GM23248 (cell line): ENCODE results near the gene HCCS. TPM values are rescaled to one million over a fixed set of nuclear protein-coding genes. Genes with fewer than 3 reads are reported as not detected.
A peak's percentile ranks its signal among the peaks of the same experiment; 100 is the strongest.

Experiments used
- DNase-seq: peaks from one replicate; pipeline ENCODE4 v3.0.0-alpha.2; 2015
- H2AFZ ChIP-seq: fragments of 200-600 bp; sonication (generic); 2 replicates; pipeline ENCODE4 v1.6.1; 2016; ENCODE audit warnings: antibody characterized with exemption
- H3F3A ChIP-seq: fragments of 200-600 bp; sonication (generic); 2 replicates; pipeline ENCODE4 v1.6.1; 2016; ENCODE audit warnings: mild to moderate bottlenecking, antibody characterized with exemption, mixed run types; ENCODE audit not compliant: insufficient read depth
- H3K27ac ChIP-seq: fragments of 200-600 bp; sonication (generic); 2 replicates; pipeline ENCODE4 v1.5.1; 2016; ENCODE audit warnings: mild to moderate bottlenecking
- H3K27me3 ChIP-seq: fragments of 200-600 bp; sonication (generic); replicated peaks from 2 replicates; pipeline ENCODE4 v1.6.1; 2016; ENCODE audit warnings: mild to moderate bottlenecking; ENCODE audit not compliant: insufficient read depth
- H3K36me3 ChIP-seq: fragments of 200-600 bp; sonication (generic); 2 replicates; pipeline ENCODE4 v1.6.1; 2016; ENCODE audit warnings: low read depth, mild to moderate bottlenecking
- H3K4me1 ChIP-seq: fragments of 200-600 bp; sonication (generic); 2 replicates; pipeline ENCODE4 v1.6.1; 2016; ENCODE audit warnings: mild to moderate bottlenecking; ENCODE audit not compliant: insufficient read depth
- H3K4me2 ChIP-seq: fragments of 200-600 bp; sonication (generic); one replicate; pipeline ENCODE4 v1.6.1; 2016; ENCODE audit warnings: mild to moderate bottlenecking; ENCODE audit not compliant: unreplicated experiment
- H3K4me3 ChIP-seq: fragments of 200-600 bp; sonication (generic); 2 replicates; pipeline ENCODE4 v1.5.1; 2016; ENCODE audit warnings: mild to moderate bottlenecking
- H3K79me2 ChIP-seq: fragments of 200-600 bp; sonication (generic); 2 replicates; pipeline ENCODE4 v1.6.1; 2016; ENCODE audit warnings: mild to moderate bottlenecking; ENCODE audit not compliant: insufficient read depth
- H3K9ac ChIP-seq: fragments of 200-600 bp; sonication (generic); 2 replicates; pipeline ENCODE4 v1.6.1; 2016; ENCODE audit warnings: mild to moderate bottlenecking
- H3K9me2 ChIP-seq: fragments of 200-600 bp; sonication (generic); 2 replicates; pipeline ENCODE4 v1.6.1; 2016; ENCODE audit warnings: mixed run types, mild to moderate bottlenecking, moderate library complexity; ENCODE audit not compliant: insufficient read depth
- H3K9me3 ChIP-seq: fragments of 200-600 bp; sonication (generic); one replicate; pipeline ENCODE4 v1.6.1; 2017; ENCODE audit warnings: low read depth
- H4K20me1 ChIP-seq: fragments of 200-600 bp; sonication (generic); 2 replicates; pipeline ENCODE4 v1.6.0; 2016; ENCODE audit not compliant: insufficient read depth
- EZH2 ChIP-seq: fragments of 200-600 bp; sonication (generic); IDR thresholded peaks from 2 replicates; pipeline ENCODE4 v1.6.1; 2018; ENCODE audit warnings: antibody characterized with exemption, mild to moderate bottlenecking; ENCODE audit not compliant: insufficient read depth, poor library complexity, severe bottlenecking
- EZH2phosphoT487 ChIP-seq: fragments of 200-600 bp; sonication (generic); IDR thresholded peaks from 2 replicates; pipeline ENCODE4 v1.6.1; 2018; ENCODE audit warnings: antibody characterized with exemption, moderate library complexity, mild to moderate bottlenecking, low read depth; ENCODE audit not compliant: insufficient read depth
- WGBS, 2 experiments: methylation state at CpG; one replicate each; pipeline ENCODE4 v1.1.6; 2015 to 2017; ENCODE audit warnings: low lambda C conversion rate in 2 of 2, low coverage in 1 of 2; ENCODE audit errors: missing lambda C conversion rate in 2 of 2; 5-methylcytosine and 5-hydroxymethylcytosine counted together
- in situ Hi-C: fragments of 300-500 bp; cut with MboI; formaldehyde crosslinking; loops from 2 replicates; pipeline ENCODE4 v1.15.0; 2020
- polyA plus RNA-seq: library from polyadenylated mRNA; unstranded; fragments of >200 nt; fragmentation: Nextera tagmentation; extraction: Ambion mirVana; gene quantifications from 2 replicates; pipeline ENCODE4 v1.2.1, GENCODE V29; 2016
- total RNA-seq: library from RNA; depleted of rRNA; stranded (reverse); fragments of >200 nt; shearing (Covaris generic); gene quantifications from 2 replicates; pipeline ENCODE4 v1.2.3, GENCODE V29; 2014

HCCS gene
- total and polyA plus RNA-seq, 2 experiments from 2014 or later, result 25.4 to 49.8 TPM

DNA sequence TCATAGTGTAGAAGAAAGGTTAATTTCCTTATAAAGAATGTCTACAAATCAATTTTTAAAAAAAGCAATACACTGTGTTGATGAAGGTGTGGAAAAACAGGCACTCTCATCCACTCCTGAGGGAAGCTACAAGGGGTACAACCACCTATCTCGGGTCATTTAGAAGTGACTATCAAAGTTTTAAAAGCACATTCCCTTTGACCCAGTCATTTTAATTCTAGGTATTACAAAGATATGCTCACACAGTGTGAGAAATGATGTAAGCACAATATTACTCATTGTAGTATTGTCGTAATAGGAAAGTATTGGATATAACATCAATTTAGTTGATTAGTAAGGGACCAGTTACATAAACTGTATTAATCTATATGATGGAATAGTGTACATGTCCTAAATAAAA is 7.4 kb upstream of the HCCS start:
- TF ChIP-seq EZH2phosphoT487 (no peak), EZH2 (no peak)
- WGBS, 2 experiments, result 38 to 53% methylated on average over 2 of the region's 2 CpGs
- Histone ChIP-seq H3K27me3 (no peaks in the 10 kb centered on the region), H3K27ac (no peak overlapping the region), H3K4me1 (peaks cover 6% of the 10 kb centered on the region), H3K36me3 (no peaks in the 10 kb centered on the region), H2AFZ (no peak overlapping the region), H3K4me3 (no peak overlapping the region), H3F3A (no peaks in the 10 kb centered on the region), H3K4me2 (no peak overlapping the region), H3K9me2 (no peaks in the 10 kb centered on the region), H3K79me2 (no peaks in the 10 kb centered on the region), H3K9me3 (no peaks in the 10 kb centered on the region), H3K9ac (no peak overlapping the region), H4K20me1 (no peaks in the 10 kb centered on the region)
- peak; percentile 10 for DNase-seq
- in situ Hi-C loops, result no loop called here

DNA sequence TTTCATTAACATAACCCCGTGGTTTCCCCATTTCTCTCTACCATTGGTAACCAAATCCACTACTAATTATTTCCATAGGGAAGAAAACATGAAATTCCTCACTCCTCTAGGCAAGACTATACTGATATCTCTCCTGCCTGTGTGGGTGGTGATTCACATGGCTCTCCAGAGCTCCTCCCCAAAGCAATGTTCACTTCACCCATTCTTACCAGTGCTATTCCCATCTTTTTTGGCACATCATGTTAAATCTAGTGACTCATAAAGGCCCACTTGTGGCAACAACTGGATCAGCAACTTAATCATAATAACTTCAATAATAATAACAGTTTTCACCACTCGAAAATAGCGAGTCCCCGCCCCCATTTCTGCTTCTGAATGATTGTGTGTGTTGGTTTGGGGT is 6.1 kb upstream of the HCCS start:
- no peak overlapping the region for H3K4me2 ChIP-seq
- no peaks in the 10 kb centered on the region for H3K9me2 ChIP-seq
- H3K36me3 ChIP-seq, result no peaks in the 10 kb centered on the region
- no peaks in the 10 kb centered on the region for H4K20me1 ChIP-seq
- no peaks in the 10 kb centered on the region for H3F3A ChIP-seq
- no peak overlapping the region for H3K4me3 ChIP-seq
- in situ Hi-C loops, result no loop called here
- H3K9ac ChIP-seq, result no peak overlapping the region
- WGBS, 2 experiments, result 86 to 97% methylated on average over 2 to 4 of the region's 4 CpGs
- TF ChIP-seq EZH2, result no peak
- TF ChIP-seq EZH2phosphoT487, result no peak
- H3K27ac ChIP-seq, result no peak overlapping the region
- H3K27me3 ChIP-seq, result no peaks in the 10 kb centered on the region
- DNase-seq, result peak; percentile 46
- no peaks in the 10 kb centered on the region for H3K9me3 ChIP-seq
- H2AFZ ChIP-seq, result no peak overlapping the region
- no peaks in the 10 kb centered on the region for H3K79me2 ChIP-seq
- peaks cover 6% of the 10 kb centered on the region for H3K4me1 ChIP-seq

DNA sequence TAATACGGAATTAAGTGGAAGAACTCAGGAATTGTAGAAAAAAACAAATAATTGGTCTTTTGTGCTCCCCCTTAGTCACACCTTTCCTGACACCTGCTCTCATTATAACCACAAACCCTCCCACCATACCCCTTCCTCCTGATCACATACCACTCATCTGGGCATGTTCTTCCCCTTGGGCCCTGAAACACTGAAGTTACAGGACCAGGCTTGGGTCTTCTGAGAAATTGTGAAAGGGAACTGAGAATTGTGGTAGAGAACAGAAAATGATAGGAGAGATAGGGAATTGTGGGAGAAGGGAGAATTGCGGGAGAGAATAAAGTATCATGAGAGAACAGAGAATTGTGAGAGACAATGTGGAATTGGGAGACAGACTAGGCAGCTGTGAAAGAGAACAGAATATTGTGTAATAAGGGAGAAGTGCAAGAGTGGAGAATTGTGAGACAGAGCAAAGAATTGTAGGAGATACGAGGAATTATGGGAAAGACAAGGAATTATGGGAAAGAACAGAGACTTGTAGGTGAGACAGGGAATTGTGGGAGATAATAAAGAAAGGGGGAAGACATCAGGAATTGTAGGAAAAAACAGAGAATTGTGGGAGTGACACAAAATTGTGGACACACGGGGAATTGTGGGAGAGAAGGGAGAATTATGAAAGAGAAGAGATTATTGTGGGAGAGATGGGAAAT is 2.7 kb upstream of the HCCS start:
- H3K9me2 ChIP-seq, result no peaks in the 10 kb centered on the region
- H3K4me2 ChIP-seq, result no peak overlapping the region
- no peak for DNase-seq
- H4K20me1 ChIP-seq, result no peaks in the 10 kb centered on the region
- in situ Hi-C loops, result no loop called here
- peaks cover 10% of the 10 kb centered on the region for H3K4me1 ChIP-seq
- no peak overlapping the region for H3K9ac ChIP-seq
- peaks cover 22% of the 10 kb centered on the region for H3K79me2 ChIP-seq
- no peak overlapping the region for H3K27ac ChIP-seq
- no peaks in the 10 kb centered on the region for H3K36me3 ChIP-seq
- 0 out of 2 replicates have a peak, but pooled peaks cover 3% of the 10 kb centered on the region for H3F3A ChIP-seq
- no peak for TF ChIP-seq EZH2
- no peak for TF ChIP-seq EZH2phosphoT487
- WGBS, 2 experiments, result 95 to 99% methylated on average over 3 to 4 of the region's 4 CpGs
- no peaks in the 10 kb centered on the region for H3K27me3 ChIP-seq
- no peaks in the 10 kb centered on the region for H3K9me3 ChIP-seq
- no peak overlapping the region for H3K4me3 ChIP-seq
- no peak overlapping the region for H2AFZ ChIP-seq

DNA sequence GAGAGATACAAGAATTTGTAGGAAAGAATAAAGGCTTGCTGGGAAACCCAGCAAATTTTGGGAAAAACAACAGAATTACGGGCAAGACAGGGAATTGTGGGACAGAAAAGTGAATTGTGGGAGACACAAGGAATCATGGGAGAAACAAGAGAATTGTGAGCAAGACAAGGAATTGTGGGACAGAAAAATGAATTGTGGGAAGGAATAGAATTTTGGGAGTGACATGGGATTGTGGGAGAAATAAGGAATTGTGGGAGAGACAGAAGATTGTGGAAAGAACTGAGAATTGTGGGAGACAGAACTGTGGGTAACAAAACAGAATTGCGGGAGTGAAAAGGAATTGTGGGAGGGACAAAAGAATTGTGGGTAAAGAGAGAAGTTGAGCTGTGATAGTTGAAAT is 1.2 kb upstream of the HCCS start:
- in situ Hi-C loops, result no loop called here
- Histone ChIP-seq H3K4me3 (no peak overlapping the region), H3K9me2 (no peaks in the 10 kb centered on the region), H3K36me3 (no peaks in the 10 kb centered on the region), H3F3A (0 out of 2 replicates have a peak, but pooled peaks cover 4% of the 10 kb centered on the region), H3K27me3 (no peaks in the 10 kb centered on the region), H3K27ac (no peak overlapping the region), H3K9ac (no peak overlapping the region), H2AFZ (no peak overlapping the region), H3K4me1 (peaks cover 16% of the 10 kb centered on the region), H3K9me3 (no peaks in the 10 kb centered on the region), H3K79me2 (peaks cover 31% of the 10 kb centered on the region), H3K4me2 (no peak overlapping the region), H4K20me1 (no peaks in the 10 kb centered on the region)
- WGBS, 2 experiments, result 100% methylated on average over 2 of the region's 2 CpGs
- TF ChIP-seq EZH2phosphoT487, result no peak
- TF ChIP-seq EZH2, result no peak
- no peak for DNase-seq
